GM20000 (cell line): ENCODE results near the gene GJB5.

ENCODE experiments used
- DNase-seq: peaks from one replicate; pipeline ENCODE4 v3.0.0; 2012; ENCODE audit warnings: low spot score
- TF ChIP-seq, protein P1 (sequence below): IDR thresholded peaks from 2 replicates; pipeline ENCODE4 v1.5.1; 2012; ENCODE audit warnings: mild to moderate bottlenecking, control low read depth; ENCODE audit errors: extremely low read depth, missing control alignments

The GJB5 gene

DNA sequence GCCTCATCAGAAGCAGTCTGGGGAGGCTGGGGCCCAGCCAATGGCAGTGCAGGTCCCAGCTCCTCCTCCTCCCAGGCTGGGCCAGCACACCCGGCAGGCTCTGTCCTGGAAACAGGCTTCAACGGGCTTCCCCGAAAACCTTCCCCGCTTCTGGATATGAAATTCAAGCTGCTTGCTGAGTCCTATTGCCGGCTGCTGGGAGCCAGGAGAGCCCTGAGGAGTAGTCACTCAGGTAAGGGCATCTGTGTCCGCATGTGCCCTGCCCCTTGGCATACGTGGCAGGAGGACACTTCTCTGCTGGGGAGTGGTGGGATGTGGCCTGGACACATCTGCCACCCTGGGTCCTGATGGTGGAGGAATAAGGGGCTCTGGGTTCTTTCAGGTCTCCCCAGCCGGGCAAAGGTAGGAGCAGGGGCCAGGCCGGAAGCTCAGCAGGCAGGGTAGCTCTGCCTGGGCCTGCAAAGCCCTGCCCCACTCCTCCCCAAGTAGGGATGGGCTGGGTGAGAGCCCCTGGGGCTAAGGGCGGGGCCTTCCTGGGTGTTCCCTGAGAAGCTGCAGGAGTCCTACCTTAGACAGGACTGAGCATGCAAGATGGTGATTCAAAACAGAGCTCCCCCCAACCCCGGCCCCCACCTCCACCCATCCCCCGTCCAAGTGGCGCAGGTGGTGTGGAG lies at the start of gene GJB5:
Gene GJB5, plus strand, starts transcription at position 84 of the 674 bp plus-strand sequence. CDS start 2,284 bp downstream, outside the sequence.
- TF ChIP-seq, protein P1, sequence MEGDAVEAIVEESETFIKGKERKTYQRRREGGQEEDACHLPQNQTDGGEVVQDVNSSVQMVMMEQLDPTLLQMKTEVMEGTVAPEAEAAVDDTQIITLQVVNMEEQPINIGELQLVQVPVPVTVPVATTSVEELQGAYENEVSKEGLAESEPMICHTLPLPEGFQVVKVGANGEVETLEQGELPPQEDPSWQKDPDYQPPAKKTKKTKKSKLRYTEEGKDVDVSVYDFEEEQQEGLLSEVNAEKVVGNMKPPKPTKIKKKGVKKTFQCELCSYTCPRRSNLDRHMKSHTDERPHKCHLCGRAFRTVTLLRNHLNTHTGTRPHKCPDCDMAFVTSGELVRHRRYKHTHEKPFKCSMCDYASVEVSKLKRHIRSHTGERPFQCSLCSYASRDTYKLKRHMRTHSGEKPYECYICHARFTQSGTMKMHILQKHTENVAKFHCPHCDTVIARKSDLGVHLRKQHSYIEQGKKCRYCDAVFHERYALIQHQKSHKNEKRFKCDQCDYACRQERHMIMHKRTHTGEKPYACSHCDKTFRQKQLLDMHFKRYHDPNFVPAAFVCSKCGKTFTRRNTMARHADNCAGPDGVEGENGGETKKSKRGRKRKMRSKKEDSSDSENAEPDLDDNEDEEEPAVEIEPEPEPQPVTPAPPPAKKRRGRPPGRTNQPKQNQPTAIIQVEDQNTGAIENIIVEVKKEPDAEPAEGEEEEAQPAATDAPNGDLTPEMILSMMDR, result no peak
- DNase-seq, result no peak

DNA sequence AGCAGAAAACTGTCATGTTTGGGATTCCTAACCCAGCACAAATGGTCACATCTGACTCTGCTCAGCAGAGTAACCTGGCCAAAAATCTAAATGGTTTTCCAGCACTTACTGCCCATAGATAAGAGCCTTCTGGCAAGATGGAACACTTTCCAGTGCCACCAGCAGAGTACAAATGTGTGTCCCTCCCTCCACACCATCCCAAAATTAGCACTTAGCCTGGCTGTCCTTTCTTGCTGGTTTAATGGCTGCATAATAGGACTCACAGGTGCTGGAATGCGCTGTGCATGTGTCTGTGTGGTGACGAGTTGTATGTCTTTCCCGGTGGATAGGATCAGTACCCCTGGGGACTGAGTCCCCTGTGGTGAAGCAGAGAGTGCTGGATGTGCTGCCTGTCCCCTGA lies 49.8 kb upstream of the GJB5 start:
- no peak for DNase-seq
- TF ChIP-seq, protein P1, result no peak

DNA sequence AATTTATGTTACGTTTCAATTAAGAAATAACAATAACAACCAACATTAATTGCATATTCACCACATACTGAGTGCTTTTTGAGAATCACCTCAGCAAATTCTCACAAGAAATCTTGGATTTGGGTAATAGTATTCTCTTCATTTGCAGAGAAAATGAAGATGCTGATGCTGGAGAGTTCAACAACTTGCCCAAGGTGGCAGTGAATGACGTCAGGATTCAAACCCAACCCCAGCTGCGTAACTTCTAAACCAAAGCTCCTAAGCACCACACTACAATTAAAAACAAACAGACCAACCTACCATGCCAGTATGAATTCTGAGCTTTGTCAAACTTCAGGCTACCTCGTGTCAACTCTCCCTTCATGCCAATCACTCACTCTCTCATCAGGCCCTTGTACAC lies 46.7 kb upstream of the GJB5 start:
- DNase-seq, result no peak
- TF ChIP-seq, protein P1, result no peak

DNA sequence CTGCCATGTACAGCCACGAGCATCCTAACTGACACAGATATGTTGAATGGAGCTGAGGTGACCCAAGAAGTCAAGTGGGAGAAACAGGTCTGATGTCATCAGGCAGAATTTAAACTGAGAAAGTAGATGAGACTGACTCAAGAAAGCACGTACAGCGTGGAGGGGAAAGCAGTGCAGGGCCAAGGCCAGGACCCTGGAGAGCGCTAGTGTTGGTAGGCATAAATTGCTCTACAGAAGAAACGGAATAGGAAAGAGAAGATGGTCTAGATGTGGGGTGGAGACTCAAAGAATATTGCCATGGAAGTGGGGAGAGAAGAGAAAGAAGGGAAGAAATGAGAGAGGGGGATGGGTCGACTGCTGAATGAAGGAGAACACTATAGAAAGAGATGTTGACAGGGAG lies 45.3 kb upstream of the GJB5 start:
- no peak for DNase-seq
- TF ChIP-seq, protein P1, result no peak

DNA sequence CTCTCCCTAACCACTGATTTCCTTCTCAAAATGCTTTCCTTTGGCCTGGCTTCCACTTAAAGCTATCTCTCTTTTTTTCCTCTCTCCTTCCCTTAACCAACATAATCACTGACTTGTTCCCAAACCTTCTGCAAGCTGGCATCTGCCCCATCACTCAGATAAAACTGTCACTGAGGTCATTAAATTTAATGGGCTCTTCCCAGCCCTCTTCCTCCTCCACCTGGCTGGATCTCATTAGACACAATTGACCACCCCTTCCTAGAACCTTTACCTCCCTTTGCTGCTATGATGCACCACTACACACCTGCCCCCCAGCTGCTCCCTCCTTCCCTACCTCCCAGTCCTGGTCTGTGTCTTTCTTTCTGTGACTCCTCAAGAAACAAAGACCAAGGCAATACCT lies 44.0 kb upstream of the GJB5 start:
- TF ChIP-seq, protein P1, result no peak

DNA sequence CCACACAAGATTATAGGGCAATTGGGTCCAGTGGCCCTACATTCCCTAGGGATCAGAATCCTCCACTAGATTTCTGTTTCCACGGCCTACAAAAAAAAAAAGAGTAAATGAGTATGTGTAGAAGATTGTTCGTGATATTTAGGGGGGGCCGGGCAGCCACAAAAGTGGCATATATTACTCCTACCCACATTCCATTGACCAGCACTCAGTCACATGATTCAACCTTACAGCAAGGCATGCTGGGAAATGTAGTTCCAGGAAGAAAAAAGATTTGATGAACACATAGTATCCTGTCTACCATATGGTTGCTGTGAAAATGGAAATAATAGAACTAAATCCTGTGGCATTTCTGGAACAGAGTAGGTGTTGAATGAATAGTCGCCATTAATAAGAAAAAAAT lies 43.4 kb upstream of the GJB5 start:
- DNase-seq, result no peak
- TF ChIP-seq, protein P1, result no peak

More for the DNA sequence above, 44.0 kb upstream of the GJB5 start:
- DNase-seq, result no peak

DNA sequence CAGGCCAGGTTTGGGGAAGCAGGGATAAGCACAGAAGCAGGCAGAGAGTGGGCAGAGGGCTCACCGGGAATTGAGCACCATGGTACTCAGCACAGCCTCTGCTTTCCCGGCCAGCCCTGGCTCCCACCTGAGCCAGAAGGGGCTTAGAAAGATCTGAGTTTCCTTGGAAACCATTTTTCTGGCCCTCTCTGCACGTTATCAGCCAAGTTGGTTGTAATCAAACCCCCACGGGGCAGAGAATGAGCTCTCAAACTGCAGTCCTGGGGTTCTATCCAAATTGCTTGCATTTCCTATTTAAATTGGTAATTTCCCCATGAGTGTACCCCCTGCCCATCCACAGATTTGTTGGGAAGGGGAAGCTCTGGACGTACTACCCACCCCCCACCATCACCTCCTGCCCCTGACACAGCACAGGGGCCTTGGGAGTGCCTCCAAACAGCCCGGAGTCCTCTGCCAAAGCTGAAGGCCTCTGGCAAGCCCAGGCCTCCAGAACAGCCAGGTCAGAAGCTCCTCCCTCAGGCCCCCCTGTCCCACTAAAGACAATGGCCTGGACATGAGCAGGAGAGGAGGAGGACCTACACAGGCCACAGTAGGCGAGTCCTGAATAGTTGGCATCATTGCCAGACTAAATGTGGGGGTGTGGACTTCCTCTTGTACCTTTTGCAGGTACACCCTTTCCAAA lies 42.7 kb upstream of the GJB5 start:
- DNase-seq, result no peak

More for the DNA sequence above, 42.7 kb upstream of the GJB5 start:
- TF ChIP-seq, protein P1, result no peak
